OCI-LY3 (cell line): ENCODE data around the gene HS2ST1.

ENCODE experiments used
- EZH2phosphoT487 ChIP-seq: fragments of 200-600 bp; shearing (Covaris generic); IDR thresholded peaks from 2 replicates; pipeline ENCODE4 v1.6.1; 2018; ENCODE audit warnings: antibody characterized with exemption, mixed run types, low read depth
- TF ChIP-seq, protein P1 (sequence below): fragments of 200-600, 300-600 bp; sonication (generic); IDR thresholded peaks from 2 replicates; pipeline ENCODE4 v1.5.1; 2014; ENCODE audit warnings: antibody characterized with exemption, low read length, low read depth

DNA sequence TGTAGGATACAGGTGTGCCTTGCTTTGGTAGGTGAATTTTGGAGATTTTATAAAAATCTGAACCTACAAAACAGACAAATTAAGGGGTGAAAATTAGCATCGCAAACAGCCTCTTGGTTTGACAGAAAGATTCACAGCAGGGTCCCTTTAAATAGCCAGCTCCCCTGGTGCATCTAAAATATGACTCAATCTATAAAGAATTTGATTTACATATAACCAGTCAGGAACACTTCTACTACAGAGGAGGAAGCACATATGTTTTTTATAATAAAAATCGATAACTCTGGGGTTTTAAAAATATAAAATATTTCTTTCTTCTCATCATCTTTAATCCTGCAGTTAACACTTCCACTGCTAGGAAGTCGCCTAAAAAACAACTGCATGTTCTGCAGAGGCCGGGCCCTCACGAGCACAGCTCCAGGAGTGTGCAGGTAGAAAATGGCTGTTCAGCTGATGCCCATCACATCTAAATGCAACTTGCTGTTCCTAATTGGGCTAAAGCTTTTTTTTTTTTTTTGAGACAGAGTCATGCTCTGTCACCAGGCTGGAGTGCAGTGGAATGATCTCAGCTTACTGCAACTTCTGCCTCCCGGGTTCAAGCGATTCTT is 203.4 kb downstream of the HS2ST1 start:
- TF ChIP-seq, protein P1, sequence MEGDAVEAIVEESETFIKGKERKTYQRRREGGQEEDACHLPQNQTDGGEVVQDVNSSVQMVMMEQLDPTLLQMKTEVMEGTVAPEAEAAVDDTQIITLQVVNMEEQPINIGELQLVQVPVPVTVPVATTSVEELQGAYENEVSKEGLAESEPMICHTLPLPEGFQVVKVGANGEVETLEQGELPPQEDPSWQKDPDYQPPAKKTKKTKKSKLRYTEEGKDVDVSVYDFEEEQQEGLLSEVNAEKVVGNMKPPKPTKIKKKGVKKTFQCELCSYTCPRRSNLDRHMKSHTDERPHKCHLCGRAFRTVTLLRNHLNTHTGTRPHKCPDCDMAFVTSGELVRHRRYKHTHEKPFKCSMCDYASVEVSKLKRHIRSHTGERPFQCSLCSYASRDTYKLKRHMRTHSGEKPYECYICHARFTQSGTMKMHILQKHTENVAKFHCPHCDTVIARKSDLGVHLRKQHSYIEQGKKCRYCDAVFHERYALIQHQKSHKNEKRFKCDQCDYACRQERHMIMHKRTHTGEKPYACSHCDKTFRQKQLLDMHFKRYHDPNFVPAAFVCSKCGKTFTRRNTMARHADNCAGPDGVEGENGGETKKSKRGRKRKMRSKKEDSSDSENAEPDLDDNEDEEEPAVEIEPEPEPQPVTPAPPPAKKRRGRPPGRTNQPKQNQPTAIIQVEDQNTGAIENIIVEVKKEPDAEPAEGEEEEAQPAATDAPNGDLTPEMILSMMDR = no peak
- no peak for TF ChIP-seq EZH2phosphoT487
